ENCODE data around the gene VIM.

- TF ChIP-seq CTCF (IDR thresholded peaks at IDR 0.05; ENCODE audit: insufficient read depth, low read length), result no peak
- TF ChIP-seq REST (IDR thresholded peaks at IDR 0.05; ENCODE audit: insufficient replicate concordance, low read depth), result no peak
- no peak for TF ChIP-seq POLR2AphosphoS5 (IDR thresholded peaks at IDR 0.05; ENCODE audit: low read depth)
- no peak for TF ChIP-seq GABPA (IDR thresholded peaks at IDR 0.05; ENCODE audit: low read depth)
- TF ChIP-seq SPI1 (IDR thresholded peaks at IDR 0.05; ENCODE audit: borderline replicate concordance, low read depth), result no peak
These were observed 45.4 kb downstream of the VIM start for GRCh38 chr10:17273403-17273802.
